ENCODE results near the gene HSBP1L1.
"Not testable (repeated sequence)": the region's sequence is repeated elsewhere in the genome, so short reads cannot be mapped to it uniquely, and the experiment has no call there.

HSBP1L1 gene

DNA sequence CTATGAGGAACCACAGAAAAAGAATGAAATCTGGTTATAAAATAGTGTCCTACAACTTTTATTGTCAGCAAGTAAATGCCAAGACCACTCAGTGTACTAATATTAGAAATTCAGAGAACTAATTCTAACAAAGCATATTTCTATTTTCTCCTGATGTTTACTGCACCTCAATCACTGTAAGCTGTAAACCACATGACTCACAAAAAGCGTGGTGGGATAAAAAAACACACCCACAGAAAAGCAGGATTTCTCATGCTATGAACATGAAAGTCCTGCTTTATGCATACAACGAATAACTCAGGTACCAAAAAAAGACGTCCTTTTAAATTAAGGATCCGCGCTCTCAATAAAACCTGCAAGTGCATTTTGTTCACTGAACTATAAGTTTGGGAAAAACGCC, 23.1 kb downstream of the HSBP1L1 start:
- peak; percentile 11 for DNase-seq

DNA sequence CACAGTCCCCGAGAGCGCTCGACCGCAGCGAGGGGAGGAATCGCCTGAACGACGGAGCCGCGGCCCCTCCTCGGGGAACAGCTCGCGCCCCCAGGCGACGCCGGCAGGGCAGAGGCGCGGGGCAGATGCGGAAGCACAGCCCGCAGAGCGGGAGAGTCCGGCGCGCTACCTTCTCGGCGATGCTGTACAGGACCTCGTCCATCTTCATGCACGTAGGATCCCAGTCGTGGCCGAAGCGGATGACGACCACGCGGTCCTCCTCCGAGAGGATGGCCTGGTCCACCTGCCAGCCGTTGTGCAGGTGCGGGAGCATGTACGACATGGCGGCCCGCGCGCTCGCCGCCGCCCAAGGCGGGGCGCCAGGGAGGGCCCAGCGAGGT, 23.6 kb downstream of the HSBP1L1 start:
- peak; percentile 47 for DNase-seq

DNA sequence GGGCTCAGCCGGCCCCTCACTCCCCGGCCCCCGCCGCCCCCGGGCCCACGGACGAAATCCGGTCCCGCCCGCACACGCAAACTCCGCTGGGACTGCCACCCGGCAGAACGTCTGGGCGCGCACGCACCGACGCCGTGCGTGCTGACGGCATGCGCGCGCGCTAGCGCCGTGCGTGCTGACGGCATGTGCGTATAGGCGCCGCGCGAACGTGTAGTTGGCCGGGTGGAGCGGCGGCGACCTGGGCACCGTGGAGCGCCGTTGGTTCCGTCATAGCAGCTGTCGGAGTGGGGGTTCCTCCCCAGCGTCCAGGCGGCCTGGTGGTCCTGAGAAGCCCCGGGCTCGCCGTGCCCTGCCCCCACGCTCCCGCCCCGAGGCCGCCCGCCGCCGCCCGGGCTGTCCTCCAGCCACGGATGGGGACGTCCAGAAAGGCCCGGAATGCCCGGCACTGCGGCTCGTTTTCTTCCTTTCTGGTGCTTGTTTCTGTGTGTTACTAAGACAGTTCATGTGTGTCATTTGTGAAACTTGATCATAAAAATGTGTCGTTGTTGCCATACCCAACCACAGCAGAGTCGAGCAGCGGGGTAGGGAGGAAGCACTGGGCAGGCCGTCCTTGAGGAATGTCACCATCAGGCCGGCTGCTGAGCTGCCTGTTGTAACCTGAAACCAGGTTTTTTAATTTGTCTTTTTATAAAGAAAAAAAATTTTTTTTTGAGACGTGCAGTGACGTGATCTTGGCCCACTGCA, 24.2 kb downstream of the HSBP1L1 start, which contains the start of gene TXNL4A:
TSS of gene TXNL4A (minus strand) at position 113 of the 744 bp plus-strand sequence. CDS start 171 bp downstream, outside the sequence.
- DNase-seq, result peak; percentile 87

DNA sequence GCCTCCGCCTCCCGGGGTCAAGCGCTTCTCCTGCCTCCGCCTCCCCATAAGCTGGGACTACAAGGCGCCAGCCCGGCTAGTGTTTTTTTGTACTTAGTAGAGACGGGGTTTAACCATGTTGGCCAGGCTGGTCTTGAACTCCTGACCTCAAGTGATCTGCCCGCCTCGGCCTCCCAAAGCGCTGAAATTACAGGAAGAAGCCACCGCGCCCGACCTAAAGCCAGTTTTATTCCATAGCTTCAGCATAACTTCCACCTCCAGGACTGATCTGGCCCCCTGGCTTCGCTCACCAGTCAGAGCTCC, 24.7 kb downstream of the HSBP1L1 start:
- no peak for DNase-seq

DNA sequence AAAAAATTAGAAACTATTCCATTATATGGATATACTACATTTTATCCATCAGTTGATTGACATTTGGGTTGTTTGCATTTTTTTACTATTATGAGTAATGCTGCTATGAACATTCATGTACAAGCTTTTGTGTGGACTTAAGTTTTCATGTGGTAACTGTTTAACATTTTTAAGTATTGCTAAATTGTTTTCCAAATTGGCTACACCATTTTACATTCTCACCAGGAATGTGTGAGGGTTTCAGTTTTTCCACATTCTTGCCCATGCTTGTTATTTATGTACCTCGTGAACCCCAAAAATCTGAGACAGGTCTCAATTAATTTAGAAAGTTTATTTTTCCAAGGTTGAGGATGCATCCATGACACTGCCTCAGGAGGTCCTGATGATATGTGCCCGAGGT, 27.1 kb downstream of the HSBP1L1 start:
- no peak for DNase-seq

DNA sequence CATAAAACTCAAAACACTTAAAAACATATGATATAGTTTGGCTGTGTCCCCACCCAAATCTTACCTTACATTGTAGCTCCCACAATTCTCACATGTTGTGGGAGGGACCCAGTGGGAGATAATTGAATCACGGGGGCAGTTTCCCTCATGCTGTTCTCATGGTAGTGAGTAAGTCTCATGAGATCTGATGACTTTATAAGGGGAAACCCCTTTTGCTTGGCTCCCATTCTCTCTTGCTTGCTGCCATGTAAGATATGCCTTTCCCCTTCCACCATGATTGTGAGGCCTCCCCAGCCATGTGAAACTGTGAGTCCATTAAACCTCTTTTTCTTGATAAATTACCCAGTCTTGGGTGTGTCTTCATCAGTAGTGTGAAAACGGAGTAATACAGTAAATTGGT, 35.3 kb downstream of the HSBP1L1 start:
- not testable (repeated sequence) for DNase-seq

DNA sequence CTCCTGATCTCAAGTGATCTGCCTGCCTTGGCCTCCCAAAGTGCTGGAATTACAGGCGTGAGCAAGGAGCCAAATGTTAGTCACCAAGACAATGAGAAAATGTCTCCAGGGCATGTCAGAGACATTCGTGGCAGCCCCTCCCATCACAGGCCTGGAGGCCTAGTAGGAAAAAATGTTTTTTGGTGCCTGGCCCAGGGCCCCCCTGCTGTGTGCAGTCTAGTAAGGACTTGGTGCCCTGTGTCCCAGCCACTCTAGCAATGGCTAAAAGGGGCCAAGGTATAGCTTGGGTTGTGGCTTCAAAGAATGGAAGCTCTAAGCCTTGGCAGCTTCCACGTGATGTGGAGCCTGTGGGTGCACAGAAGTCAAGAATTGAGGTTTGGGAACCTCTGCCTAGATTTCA, 36.4 kb downstream of the HSBP1L1 start:
- DNase-seq, result no peak

DNA sequence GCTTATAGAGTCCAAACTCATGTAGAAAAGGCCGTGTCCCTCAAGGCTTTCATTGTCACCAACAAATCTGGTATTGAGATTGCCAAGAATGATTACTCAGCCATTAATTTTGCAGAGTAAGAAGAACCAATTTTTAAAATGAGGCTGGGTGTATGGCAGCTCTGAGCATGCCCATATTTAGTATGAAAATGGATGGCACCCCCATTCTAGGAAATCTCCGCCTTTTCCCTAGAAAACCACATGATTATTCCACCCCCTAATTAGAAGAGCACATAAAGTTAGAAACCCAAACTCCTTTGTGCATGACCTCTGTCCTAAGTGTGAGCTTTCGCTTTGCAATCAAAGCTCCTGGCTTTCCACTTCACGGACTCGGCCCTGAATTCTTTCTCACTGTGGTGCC, 38.0 kb downstream of the HSBP1L1 start:
- no peak for DNase-seq

DNA sequence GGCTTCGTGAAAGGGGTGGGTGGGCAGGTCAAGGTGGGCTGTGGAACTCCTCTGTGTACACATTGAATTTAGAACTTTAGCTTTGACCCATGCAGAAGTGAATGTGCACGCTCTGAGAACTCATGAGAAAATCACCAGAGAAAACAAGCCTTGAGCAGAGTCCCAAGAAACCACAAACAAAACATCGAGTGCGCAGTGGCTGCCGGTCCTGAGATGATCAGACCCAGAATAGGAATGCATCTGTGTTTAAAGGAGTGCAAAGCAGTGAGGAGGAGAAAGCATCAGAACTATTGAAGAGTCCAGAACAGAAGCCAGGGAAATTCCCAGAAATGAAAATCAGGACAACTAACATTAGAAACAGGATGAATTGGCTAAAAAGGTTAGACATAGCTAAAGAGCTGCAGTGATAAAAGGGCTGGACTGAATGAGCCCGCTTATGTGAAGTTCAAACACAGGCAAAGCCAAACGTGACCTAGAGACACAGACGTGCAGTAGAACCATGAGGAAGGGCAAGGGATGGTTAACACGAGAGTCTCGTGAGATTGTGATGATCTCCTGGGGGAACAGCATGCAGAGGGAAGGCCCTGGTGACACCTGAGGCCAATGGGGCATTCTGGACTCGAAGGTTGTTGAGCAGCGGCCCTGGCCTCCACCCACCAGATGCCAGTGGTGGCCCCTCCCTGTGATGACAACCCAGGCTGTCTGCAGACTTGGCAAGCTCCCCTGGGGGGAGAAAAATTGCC, 40.3 kb downstream of the HSBP1L1 start:
- DNase-seq, result no peak

DNA sequence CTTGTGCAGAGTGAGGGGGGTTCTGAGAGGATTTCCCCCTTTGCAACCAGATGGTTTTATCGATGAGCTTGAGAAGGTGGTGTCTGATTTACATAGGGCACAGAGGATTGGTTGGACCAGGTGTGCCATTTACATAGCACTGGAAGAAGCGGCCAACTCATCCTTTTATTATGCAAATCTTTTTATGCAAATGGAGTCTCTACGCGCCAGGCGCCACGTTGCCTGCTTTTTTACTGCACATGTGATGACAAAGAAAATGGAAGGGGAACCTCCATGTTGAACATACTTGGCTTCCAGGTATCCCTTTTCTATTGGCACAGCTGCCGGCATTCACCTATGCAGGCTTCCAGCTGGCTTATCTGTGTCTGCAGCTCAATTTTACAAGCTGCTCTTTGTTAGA, 42.3 kb downstream of the HSBP1L1 start:
- DNase-seq, result no peak

DNA sequence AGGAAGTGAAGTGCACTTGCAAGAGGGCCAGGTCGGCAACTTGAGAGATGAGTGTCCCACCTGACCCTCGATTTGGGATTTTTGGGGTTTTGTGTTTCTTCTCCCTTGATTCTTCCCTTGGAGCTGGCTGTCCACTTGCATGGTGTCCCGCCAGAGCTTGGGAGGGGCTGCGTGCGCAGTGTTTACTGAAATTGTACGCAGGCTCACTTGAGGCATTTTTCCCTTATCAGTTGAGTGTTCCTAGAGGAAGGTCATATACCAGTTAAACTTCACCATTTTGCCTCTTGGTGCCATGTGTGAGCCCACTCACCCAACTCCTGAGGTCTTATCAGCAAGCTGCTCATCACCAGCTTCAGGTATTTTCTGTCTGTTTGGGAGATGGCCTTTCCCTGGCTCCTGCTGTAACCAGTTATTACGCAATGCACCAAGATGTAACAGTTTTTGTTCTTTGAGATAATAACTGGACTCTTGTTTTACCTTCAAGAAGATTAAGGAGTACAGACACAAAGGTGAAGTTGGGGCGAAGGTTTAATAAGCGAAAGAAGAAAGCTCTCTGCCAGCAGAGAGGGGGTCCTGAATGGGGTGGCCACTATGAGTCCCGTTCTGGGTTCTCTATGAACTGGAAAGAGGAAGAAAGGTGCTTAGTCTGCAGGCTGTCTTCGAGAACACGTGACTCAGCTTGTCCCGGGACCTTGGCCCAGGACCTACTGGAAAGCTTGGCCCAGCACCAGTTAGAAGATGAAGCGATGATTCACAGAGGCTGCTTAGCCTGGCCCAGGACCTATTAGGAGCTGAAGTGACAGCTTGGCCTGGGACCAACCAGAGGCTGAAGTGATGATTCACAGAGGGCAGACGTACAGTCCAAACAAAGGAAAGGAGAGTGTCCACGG, 45.5 kb downstream of the HSBP1L1 start:
- peak; percentile 96 for DNase-seq

DNA sequence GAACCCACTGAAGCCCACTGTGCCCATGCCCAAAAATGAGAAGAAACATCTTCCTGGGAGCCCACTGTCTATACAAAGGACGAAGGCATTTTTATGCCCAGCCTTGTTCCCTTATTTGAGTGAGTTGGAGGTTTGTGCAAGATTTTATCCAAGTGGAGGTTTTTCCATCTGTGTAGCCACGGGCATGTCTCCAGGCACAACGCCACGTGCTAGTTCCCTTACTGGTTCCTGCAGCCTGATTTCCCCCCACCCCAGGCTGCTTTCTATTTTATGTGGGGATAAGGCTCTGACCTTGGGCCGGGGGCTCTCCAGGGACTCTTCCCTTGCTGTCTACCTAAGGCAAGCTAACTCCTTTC, 46.1 kb downstream of the HSBP1L1 start:
- no peak for DNase-seq

DNA sequence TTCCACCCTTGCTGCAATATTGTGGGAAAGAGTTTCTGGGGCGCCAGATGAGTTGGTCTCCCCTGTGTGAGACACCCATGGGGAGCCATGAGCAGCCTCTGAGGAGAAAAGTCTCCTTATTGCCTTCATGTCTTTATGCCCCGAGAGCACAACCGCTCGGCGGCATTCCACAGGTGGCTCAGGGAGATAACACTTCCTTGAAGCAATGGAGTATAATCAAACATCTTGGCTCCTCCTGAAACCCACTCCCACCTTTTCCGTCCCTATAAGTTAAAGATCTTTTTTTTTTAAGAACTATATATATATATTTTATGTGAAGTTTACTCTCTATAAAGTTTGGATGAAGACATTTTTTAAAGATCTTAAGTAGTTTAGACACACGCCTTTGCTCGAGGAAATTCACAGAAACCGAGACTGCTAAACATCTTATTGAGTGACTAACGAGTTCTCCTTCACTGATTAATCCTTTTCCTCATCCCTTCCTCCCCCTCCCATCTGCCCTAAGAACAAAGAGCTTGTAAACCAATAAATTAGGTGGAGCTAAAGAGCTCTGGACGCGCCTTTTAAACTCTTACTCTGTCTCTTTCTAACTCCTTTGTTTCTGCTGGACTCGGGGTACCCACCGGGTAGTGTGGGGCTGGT, 47.2 kb downstream of the HSBP1L1 start:
- not testable (repeated sequence) for DNase-seq

DNA sequence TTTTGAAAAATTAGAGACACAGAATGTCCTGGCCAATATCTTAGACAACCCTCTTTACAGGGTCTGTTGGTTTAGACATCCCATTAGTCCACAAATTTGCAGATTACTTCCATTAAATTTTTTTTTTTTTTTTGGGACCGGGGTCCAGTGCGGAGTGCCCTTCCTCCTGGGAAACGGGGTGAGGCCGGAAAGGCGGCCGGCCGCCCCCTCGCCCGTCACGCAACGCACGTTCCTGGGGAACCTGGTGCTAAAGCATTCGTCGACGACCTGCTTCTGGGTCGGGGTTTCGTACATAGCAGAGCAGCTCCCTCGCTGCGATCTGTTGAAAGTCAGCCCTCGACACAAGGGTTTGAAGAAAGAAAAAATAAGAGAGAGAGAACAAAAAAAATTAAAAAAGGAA, 48.3 kb downstream of the HSBP1L1 start:
- no peak for DNase-seq

Data from fibroblast of skin of back (primary cell).